ENCODE data around the gene MMP17. TPM values are rescaled to one million over a fixed set of nuclear protein-coding genes. Genes with fewer than 3 reads are reported as not detected.

Gene MMP17
- total and polyA plus RNA-seq, 2 donors (not counting 3 experiments of a cell fraction or from before 2014, with no cell fraction given) = 3.6 to 10.8 TPM

GRCh38 chr12:131864469-131864868, 36.3 kb downstream of the MMP17 start:
- H3K27ac ChIP-seq (ENCODE audit: insufficient read depth, low read depth, low read length) = no peak overlapping the region
- no peak overlapping the region for H2AFZ ChIP-seq (ENCODE audit: low read depth, low read length)
- H3K4me3 ChIP-seq (replicated peaks in 1 of 3; ENCODE audit: insufficient read depth in 1 of 3, low read depth in 1 of 3, low read length in 3 of 3) = no peak overlapping the region
- H3K36me3 ChIP-seq (ENCODE audit: control insufficient read depth in 2 of 2, extremely low read depth in 1 of 2, insufficient read depth in 2 of 2, low read length in 2 of 2) = no peaks in the 10 kb centered on the region
- intact Hi-C loops (cut with micrococcal nuclease) (no loop called here), dilution Hi-C loops (cut with MboI; ENCODE audit: extremely low pct_ligation_motif_present, low sequenced_read_pairs) (no loop called here)
- no peaks in the 10 kb centered on the region for H3K9me1 ChIP-seq (replicated peaks; ENCODE audit: control insufficient read depth, extremely low read depth, insufficient read depth, low read length)
- no peaks in the 10 kb centered on the region for H4K20me1 ChIP-seq (replicated peaks; ENCODE audit: control insufficient read depth, extremely low read depth, insufficient read depth, low read length)
- H3K79me2 ChIP-seq (ENCODE audit: control insufficient read depth, insufficient read depth, low read length) = no peaks in the 10 kb centered on the region
- ChIA-PET CTCF (interaction anchor here (0.8 kb wide), 1 partner anchor 137 kb away, joined by 3 read pairs; no protein-coding TSS in a partner anchor), POLR2A (no interaction called here)
- DNase-seq (ENCODE audit: low read depth, low spot score) (no peak), FAIRE-seq (no peak)
- H3K9ac ChIP-seq (replicated peaks; ENCODE audit: extremely low read depth, insufficient read depth, low read length) = no peak overlapping the region
- no peaks in the 10 kb centered on the region for H3K4me1 ChIP-seq (ENCODE audit: control insufficient read depth, extremely low read depth, insufficient read depth, low read length)
- no TSS peak for BruUV-seq (replicated peaks)
- no peak for TF ChIP-seq POLR2A (IDR thresholded peaks at IDR 0.05; ENCODE audit: low read depth, low read length)
- no peak for TF ChIP-seq EZH2 (IDR thresholded peaks at IDR 0.05; ENCODE audit: borderline replicate concordance, low read depth, low read length, severe bottlenecking)
- TF ChIP-seq POLR2AphosphoS5 (IDR thresholded peaks at IDR 0.05; ENCODE audit: insufficient read depth, low read depth, low read length) = no peak
- no peak for TF ChIP-seq MAX (IDR thresholded peaks at IDR 0.05; ENCODE audit: insufficient read depth, insufficient read length)
- TF ChIP-seq CTCF (IDR thresholded peaks at IDR 0.05; ENCODE audit: extremely low read depth in 1 of 2, insufficient read depth in 1 of 2, low read depth in 1 of 2, low read length in 2 of 2) = no peak
- TF ChIP-seq FOS (IDR thresholded peaks at IDR 0.05; ENCODE audit: borderline replicate concordance, insufficient read depth, low read length) = no peak
- no peak for TF ChIP-seq MYC (IDR thresholded peaks at IDR 0.05; ENCODE audit: low read depth, low read length)
- TF ChIP-seq GATA2 (IDR thresholded peaks at IDR 0.05; ENCODE audit: insufficient read depth, insufficient read length, low read depth, low read length) = no peak
- TF ChIP-seq JUN (IDR thresholded peaks at IDR 0.05; ENCODE audit: borderline replicate concordance, insufficient read depth, insufficient read length, low read depth) = no peak
- H3K4me2 ChIP-seq (ENCODE audit: insufficient read depth, low read length) = no peak overlapping the region
- no peaks in the 10 kb centered on the region for H3K27me3 ChIP-seq (ENCODE audit: control insufficient read depth in 2 of 2, insufficient read depth in 2 of 2, low read length in 2 of 2)
- no peaks in the 10 kb centered on the region for H3K9me3 ChIP-seq (replicated peaks; ENCODE audit: control insufficient read depth, insufficient read depth, low read length)
